HepG2 (cell line): ENCODE results near the gene LSR. TPM values are rescaled to one million over a fixed set of nuclear protein-coding genes. Genes with fewer than 3 reads are reported as not detected.

Experiments
- BATF2 ChIP-seq: sonication (generic); formaldehyde crosslinking; IDR thresholded peaks from 2 replicates; pipeline ENCODE4 v1.8.0; 2022; ENCODE audit warnings: mild to moderate bottlenecking, missing genetic modification reagents, moderate library complexity
- MEIS1 ChIP-seq: sonication (generic); formaldehyde crosslinking; IDR thresholded peaks from 2 replicates; pipeline ENCODE4 v1.9.0; 2021; ENCODE audit warnings: mild to moderate bottlenecking, missing genetic modification reagents, moderate library complexity, borderline replicate concordance
- NFE2L2 ChIP-seq: fragments of 150-350 bp; IDR thresholded peaks from 2 replicates; pipeline ENCODE4 v1.6.1; 2014; ENCODE audit warnings: low read length
- NFKB2 ChIP-seq: sonication (generic); formaldehyde crosslinking; IDR thresholded peaks from 2 replicates; pipeline ENCODE4 v1.4.0; 2020; ENCODE audit warnings: missing genetic modification reagents, borderline replicate concordance
- SALL2 ChIP-seq: sonication (generic); formaldehyde crosslinking; IDR thresholded peaks from 2 replicates; pipeline ENCODE4 v1.8.1; 2023; ENCODE audit warnings: mild to moderate bottlenecking, missing genetic modification reagents, inconsistent platforms
- SOX13 ChIP-seq, 3 experiments: fragments of 450-650 bp in 1 of 3; sonication (generic) in 1 of 3; formaldehyde crosslinking in 1 of 3; IDR thresholded peaks in 2 of 3; conservative IDR thresholded peaks in 1 of 3; 2 replicates each; pipeline versions ENCODE4 v1.5.0 to v1.6.1; 2016 to 2020; ENCODE audit warnings: antibody characterized with exemption in 1 of 3, mild to moderate bottlenecking in 1 of 3, missing compliant biosample characterization in 1 of 3, missing genetic modification reagents in 1 of 3, moderate library complexity in 1 of 3
- ZNF550 ChIP-seq: sonication (generic); formaldehyde crosslinking; IDR thresholded peaks from 2 replicates; pipeline ENCODE4 v1.4.0; 2020; ENCODE audit warnings: mild to moderate bottlenecking, missing genetic modification reagents, borderline replicate concordance
- ZNF556 ChIP-seq: sonication (generic); formaldehyde crosslinking; IDR thresholded peaks from 2 replicates; pipeline ENCODE4 v1.4.0; 2020; ENCODE audit warnings: mild to moderate bottlenecking, missing genetic modification reagents, borderline replicate concordance
- ZNF567 ChIP-seq: sonication (generic); formaldehyde crosslinking; IDR thresholded peaks from 2 replicates; pipeline ENCODE4 v1.8.1; 2023; ENCODE audit warnings: mild to moderate bottlenecking, missing genetic modification reagents, borderline replicate concordance
- ZNF687 ChIP-seq: sonication (generic); formaldehyde crosslinking; IDR thresholded peaks from 2 replicates; pipeline ENCODE4 v1.5.1; 2020; ENCODE audit warnings: mild to moderate bottlenecking, missing genetic modification reagents, moderate library complexity
- ZNF768 ChIP-seq: sonication (generic); formaldehyde crosslinking; IDR thresholded peaks from 2 replicates; pipeline ENCODE4 v1.4.0; 2020; ENCODE audit warnings: missing genetic modification reagents
- ZNF772 ChIP-seq: sonication (generic); formaldehyde crosslinking; IDR thresholded peaks from 2 replicates; pipeline ENCODE4 v1.5.0; 2020; ENCODE audit warnings: mild to moderate bottlenecking, missing genetic modification reagents
- polyA plus RNA-seq, 8 experiments: library from polyadenylated mRNA; depleted of rRNA in 3 of 8; stranded (reverse) in 7 of 8; unstranded in 1 of 8; fragments of >200 nt; fragmentation: Illumina TruSeq in 4 of 8; extraction: Trizol in 4 of 8; gene quantifications; 2 replicates each; pipeline versions ENCODE4 v1.2.1 to v1.2.3, GENCODE V29; 2011 to 2016; ENCODE audit warnings: low read depth in 4 of 8, missing spikeins in 1 of 8, mixed read lengths in 1 of 8; ENCODE audit not compliant: insufficient read depth in 1 of 8
- total RNA-seq, 5 experiments: library from RNA; depleted of rRNA; stranded (reverse); fragments of >200 nt; fragmentation: Illumina TruSeq; extraction: Trizol; gene quantifications; 2 replicates each; pipeline ENCODE4 v1.2.3, GENCODE V29; 2016; ENCODE audit warnings: low read depth in 1 of 5
- TF ChIP-seq, protein P1 (sequence below): sonication (generic); formaldehyde crosslinking; IDR thresholded peaks from 2 replicates; pipeline ENCODE4 v1.4.0; 2020; ENCODE audit warnings: missing genetic modification reagents
- TF ChIP-seq, protein P2 (sequence below): sonication (generic); IDR thresholded peaks from 2 replicates; pipeline ENCODE4 v1.6.1; 2016; ENCODE audit warnings: low read depth, borderline replicate concordance
- TF ChIP-seq, protein P3 (sequence below): sonication (generic); formaldehyde crosslinking; IDR thresholded peaks from 2 replicates; pipeline ENCODE4 v1.8.0; 2022; ENCODE audit warnings: low read depth, missing genetic modification reagents

The LSR gene
- total and polyA plus RNA-seq, 2 of the 13 experiments (the other 11 are each of a cell fraction or from before 2014, with no cell fraction given), result 29.2 to 79.2 TPM

DNA sequence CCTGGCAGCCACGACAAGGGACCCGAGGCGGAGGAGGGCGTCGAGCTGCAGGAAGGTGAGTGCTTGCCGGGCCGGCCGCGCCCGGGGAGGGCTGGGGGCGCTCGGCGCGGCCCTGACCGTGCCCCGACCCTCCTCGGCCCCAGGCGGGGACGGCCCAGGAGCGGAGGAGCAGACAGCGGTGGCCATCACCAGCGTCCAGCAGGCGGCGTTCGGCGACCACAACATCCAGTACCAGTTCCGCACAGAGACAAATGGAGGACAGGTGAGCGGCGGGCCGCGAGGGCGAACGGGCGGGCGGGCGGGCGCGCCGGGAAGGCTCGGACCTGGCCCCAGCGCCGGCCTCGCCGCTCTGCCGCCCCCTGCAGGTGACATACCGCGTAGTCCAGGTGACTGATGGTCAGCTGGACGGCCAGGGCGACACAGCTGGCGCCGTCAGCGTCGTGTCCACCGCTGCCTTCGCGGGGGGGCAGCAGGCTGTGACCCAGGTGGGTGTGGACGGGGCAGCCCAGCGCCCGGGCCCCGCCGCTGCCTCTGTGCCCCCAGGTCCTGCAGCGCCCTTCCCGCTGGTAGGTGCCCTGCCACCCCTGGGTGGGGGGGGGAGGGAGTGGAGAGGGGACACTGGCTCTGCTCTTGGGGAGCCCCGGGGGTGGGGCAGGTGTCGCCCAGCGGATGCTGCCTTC, 20.8 kb downstream of the LSR start (continued):
- TF ChIP-seq ZNF687 (peak; percentile 77), NFKB2 (CRISPR knock-in tag) (peak; percentile 42; the same call in 1 of the 2 replicates), SOX13 (IDR thresholded peaks at IDR 0.05) (no peak), SOX13 (CRISPR knock-in tag; conservative IDR thresholded peaks at IDR 0.05 in 1 of 2, IDR thresholded peaks at IDR 0.05 in 1 of 2) (peak in 1 of 2 experiments; percentile 18; a peak in 1 of 4 replicates), ZNF550 (CRISPR knock-in tag) (no peak), ZNF556 (CRISPR knock-in tag) (peak; percentile 85; the same call in 1 of the 2 replicates), MEIS1 (CRISPR knock-in tag) (0 out of 2 replicates have a peak, but pooled peaks have one; percentile 36), ZNF768 (CRISPR knock-in tag) (peak; percentile 87), ZNF772 (CRISPR knock-in tag) (0 out of 2 replicates have a peak, but pooled peaks have one; percentile 45), SALL2 (CRISPR knock-in tag) (peak; percentile 83; the same call in 1 of the 2 replicates), NFE2L2 (no peak), BATF2 (CRISPR knock-in tag) (no peak), ZNF567 (CRISPR knock-in tag) (0 out of 2 replicates have a peak, but pooled peaks have one; percentile 70)
- TF ChIP-seq, protein P1, sequence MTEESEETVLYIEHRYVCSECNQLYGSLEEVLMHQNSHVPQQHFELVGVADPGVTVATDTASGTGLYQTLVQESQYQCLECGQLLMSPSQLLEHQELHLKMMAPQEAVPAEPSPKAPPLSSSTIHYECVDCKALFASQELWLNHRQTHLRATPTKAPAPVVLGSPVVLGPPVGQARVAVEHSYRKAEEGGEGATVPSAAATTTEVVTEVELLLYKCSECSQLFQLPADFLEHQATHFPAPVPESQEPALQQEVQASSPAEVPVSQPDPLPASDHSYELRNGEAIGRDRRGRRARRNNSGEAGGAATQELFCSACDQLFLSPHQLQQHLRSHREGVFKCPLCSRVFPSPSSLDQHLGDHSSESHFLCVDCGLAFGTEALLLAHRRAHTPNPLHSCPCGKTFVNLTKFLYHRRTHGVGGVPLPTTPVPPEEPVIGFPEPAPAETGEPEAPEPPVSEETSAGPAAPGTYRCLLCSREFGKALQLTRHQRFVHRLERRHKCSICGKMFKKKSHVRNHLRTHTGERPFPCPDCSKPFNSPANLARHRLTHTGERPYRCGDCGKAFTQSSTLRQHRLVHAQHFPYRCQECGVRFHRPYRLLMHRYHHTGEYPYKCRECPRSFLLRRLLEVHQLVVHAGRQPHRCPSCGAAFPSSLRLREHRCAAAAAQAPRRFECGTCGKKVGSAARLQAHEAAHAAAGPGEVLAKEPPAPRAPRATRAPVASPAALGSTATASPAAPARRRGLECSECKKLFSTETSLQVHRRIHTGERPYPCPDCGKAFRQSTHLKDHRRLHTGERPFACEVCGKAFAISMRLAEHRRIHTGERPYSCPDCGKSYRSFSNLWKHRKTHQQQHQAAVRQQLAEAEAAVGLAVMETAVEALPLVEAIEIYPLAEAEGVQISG (CRISPR knock-in tag), result peak; percentile 58; the same call in 1 of the 2 replicates
- TF ChIP-seq, protein P2, sequence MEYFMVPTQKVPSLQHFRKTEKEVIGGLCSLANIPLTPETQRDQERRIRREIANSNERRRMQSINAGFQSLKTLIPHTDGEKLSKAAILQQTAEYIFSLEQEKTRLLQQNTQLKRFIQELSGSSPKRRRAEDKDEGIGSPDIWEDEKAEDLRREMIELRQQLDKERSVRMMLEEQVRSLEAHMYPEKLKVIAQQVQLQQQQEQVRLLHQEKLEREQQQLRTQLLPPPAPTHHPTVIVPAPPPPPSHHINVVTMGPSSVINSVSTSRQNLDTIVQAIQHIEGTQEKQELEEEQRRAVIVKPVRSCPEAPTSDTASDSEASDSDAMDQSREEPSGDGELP, result peak; percentile 97
- TF ChIP-seq, protein P3, sequence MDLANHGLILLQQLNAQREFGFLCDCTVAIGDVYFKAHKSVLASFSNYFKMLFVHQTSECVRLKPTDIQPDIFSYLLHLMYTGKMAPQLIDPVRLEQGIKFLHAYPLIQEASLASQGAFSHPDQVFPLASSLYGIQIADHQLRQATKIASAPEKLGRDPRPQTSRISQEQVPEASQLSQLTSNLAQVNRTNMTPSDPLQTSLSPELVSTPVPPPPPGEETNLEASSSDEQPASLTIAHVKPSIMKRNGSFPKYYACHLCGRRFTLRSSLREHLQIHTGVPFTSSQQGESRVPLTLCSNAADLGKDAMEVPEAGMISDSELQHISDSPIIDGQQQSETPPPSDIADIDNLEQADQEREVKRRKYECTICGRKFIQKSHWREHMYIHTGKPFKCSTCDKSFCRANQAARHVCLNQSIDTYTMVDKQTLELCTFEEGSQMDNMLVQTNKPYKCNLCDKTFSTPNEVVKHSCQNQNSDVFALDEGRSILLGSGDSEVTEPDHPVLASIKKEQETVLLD (CRISPR knock-in tag), result 0 out of 2 replicates have a peak, but pooled peaks have one; percentile 43
